ENCODE results near the gene RFX6. TPM values are rescaled to one million over a fixed set of nuclear protein-coding genes. Genes with fewer than 3 reads are reported as not detected.

RFX6 gene
- polyA plus RNA-seq, 1 of the 3 experiments (the other 2 are of a cell fraction): not detected

- TF ChIP-seq TAF1 (IDR thresholded peaks at IDR 0.05; ENCODE audit: borderline replicate concordance, low read depth, low read length) (no peak), MEF2A (IDR thresholded peaks at IDR 0.05; ENCODE audit: borderline replicate concordance, low read depth) (no peak), NFIC (IDR thresholded peaks at IDR 0.05; ENCODE audit: borderline replicate concordance) (no peak), ELF1 (IDR thresholded peaks at IDR 0.05) (no peak), RAD21 (IDR thresholded peaks at IDR 0.05; ENCODE audit: low read length) (no peak), IRF3 (IDR thresholded peaks at IDR 0.05; ENCODE audit: low read depth, low read length) (no peak), RCOR1 (IDR thresholded peaks at IDR 0.05; ENCODE audit: low read length) (no peak), SIN3A (IDR thresholded peaks at IDR 0.05; ENCODE audit: borderline replicate concordance, low read depth, low read length) (no peak), RFX5 (IDR thresholded peaks at IDR 0.05; ENCODE audit: low read length) (no peak), TEAD4 (IDR thresholded peaks at IDR 0.05; ENCODE audit: borderline replicate concordance, insufficient read depth) (no peak), PBX3 (IDR thresholded peaks at IDR 0.05) (no peak), GATA2 (CRISPR knock-in tag; IDR thresholded peaks at IDR 0.05) (no peak), FOSL2 (IDR thresholded peaks at IDR 0.05; ENCODE audit: borderline replicate concordance, low read depth) (no peak), YY1 (IDR thresholded peaks at IDR 0.05; ENCODE audit: low read depth) (no peak), CHD2 (IDR thresholded peaks at IDR 0.05; ENCODE audit: low read length, partially characterized antibody) (no peak), SMC3 (IDR thresholded peaks at IDR 0.05; ENCODE audit: low read depth, low read length) (no peak), EZH2phosphoT487 (IDR thresholded peaks at IDR 0.05; ENCODE audit: borderline replicate concordance, low read depth) (no peak), TCF12 (IDR thresholded peaks at IDR 0.05) (no peak)
- Histone ChIP-seq H4K20me1 (ENCODE audit: insufficient read depth) (no peaks in the 10 kb centered on the region), H3K4me1 (ENCODE audit: control insufficient read depth in 1 of 2, insufficient read depth in 2 of 2, low read depth in 1 of 2, low read length in 1 of 2) (peaks cover 0 to 4% of the 10 kb centered on the region in 2 experiments; a peak in 1 of 4 replicates), H3K27ac (ENCODE audit: low read depth in 2 of 2, low read length in 1 of 2) (no peak overlapping the region), H3K27me3 (ENCODE audit: insufficient read depth) (peaks cover 8% of the 10 kb centered on the region; the same call in 1 of the 2 replicates), H3K36me3 (replicated peaks in 1 of 2; ENCODE audit: control insufficient read depth in 1 of 2, insufficient read depth in 2 of 2, low read length in 1 of 2) (no peaks in the 10 kb centered on the region), H3K9me3 (no peaks in the 10 kb centered on the region), H3K9me2 (no peaks in the 10 kb centered on the region), H3K4me2 (no peak overlapping the region), H3K79me2 (ENCODE audit: insufficient read depth) (no peaks in the 10 kb centered on the region), H3K9ac (no peak overlapping the region), H3K4me3 (ENCODE audit: low read depth in 2 of 2, low read length in 1 of 2) (no peak overlapping the region), H3F3A (replicated peaks; ENCODE audit: insufficient read depth) (no peaks in the 10 kb centered on the region), H2AFZ (ENCODE audit: low read depth) (no peak overlapping the region)
- WGBS (ENCODE audit: low lambda C conversion rate): 4% methylated on average over 4 of the region's 4 CpGs
- no peak for DNase-seq
- POLR2A ChIA-PET: interaction anchor here (0.6 kb wide), 1 partner anchor 349 kb away, joined by 3 read pairs; no protein-coding TSS in a partner anchor
- CTCF ChIA-PET: interaction anchor here (1.0 to 1.2 kb wide), 2 partner anchors 46 to 49 kb away, joined by 3 read pairs; no protein-coding TSS in a partner anchor
Measured at GRCh38 chr6:116922853-116923548, 46.0 kb downstream of the RFX6 start.

All from SK-N-SH (cell line).